GM12872 (cell line): ENCODE data around the gene SMURF1.

Source experiments
- CTCF ChIP-seq: IDR thresholded peaks from 3 replicates; pipeline ENCODE4 v1.5.1; 2011; ENCODE audit warnings: low read depth, mild to moderate bottlenecking, low read length, moderate library complexity; ENCODE audit not compliant: insufficient read depth

Gene SMURF1

GRCh38 chr7:99027841-99028240 is 116.1 kb downstream of the SMURF1 start:
- no peak for TF ChIP-seq CTCF

- no peak for TF ChIP-seq CTCF
Measured at GRCh38 chr7:99027241-99027640, 116.7 kb downstream of the SMURF1 start.

GRCh38 chr7:99024066-99024465 is 119.8 kb downstream of the SMURF1 start:
- TF ChIP-seq CTCF, result no peak

- no peak for TF ChIP-seq CTCF
Measured at GRCh38 chr7:99021941-99022560, 121.9 kb downstream of the SMURF1 start.

GRCh38 chr7:99020413-99020715 is 123.5 kb downstream of the SMURF1 start:
- no peak for TF ChIP-seq CTCF

GRCh38 chr7:99019523-99020412 is 124.1 kb downstream of the SMURF1 start:
- no peak for TF ChIP-seq CTCF

GRCh38 chr7:99016196-99016595 is 127.7 kb downstream of the SMURF1 start:
- TF ChIP-seq CTCF, result no peak
